Adrenal gland (tissue), 12 donors: ENCODE data around the gene ZBTB7C. TPM values are rescaled to one million over a fixed set of nuclear protein-coding genes. Genes with fewer than 3 reads are reported as not detected.

Experiments
- DNase-seq, 7 donors: peaks; one replicate each; pipeline ENCODE4 v3.0.0-alpha.2; 2019 to 2020
- H3K27ac ChIP-seq, 5 donors: fragments of 200-600 bp; sonication (generic) in 4 of 5; 1 replicate in 3 of 5; 2 replicates in 2 of 5; pipeline versions ENCODE4 v1.5.1 to v1.8.0; 2016 to 2020; ENCODE audit warnings: mild to moderate bottlenecking in 1 of 5
- H3K27me3 ChIP-seq: fragments of 200-600 bp; 2 replicates; pipeline ENCODE4 v1.8.0; 2021
- H3K36me3 ChIP-seq, 2 donors: fragments of 200-600 bp; replicated peaks in 1 of 2; 1 replicate in 1 of 2; 2 replicates in 1 of 2; pipeline versions ENCODE4 v1.5.1 to v1.8.0; 2018 to 2022
- H3K4me1 ChIP-seq, 2 donors: fragments of 200-600 bp; replicated peaks in 1 of 2; 1 replicate in 1 of 2; 2 replicates in 1 of 2; pipeline versions ENCODE4 v1.5.1 to v1.8.0; 2018 to 2021
- H3K4me3 ChIP-seq, 4 donors: fragments of 200-600 bp; sonication (generic) in 3 of 4; one replicate each; pipeline ENCODE4 v1.5.1; 2016 to 2018
- H3K9me3 ChIP-seq, 3 donors: fragments of 200-600 bp; sonication (generic) in 1 of 3; replicated peaks in 1 of 3; 1 replicate in 2 of 3; 2 replicates in 1 of 3; pipeline versions ENCODE4 v1.5.1 to v1.8.0; 2016 to 2021
- CTCF ChIP-seq, 6 experiments: fragments of 450-650 bp in 4 of 6; fragments of 200-600 bp in 2 of 6; sonication (generic) in 1 of 6; IDR thresholded peaks; 1 replicate in 5 of 6; 2 replicates in 1 of 6; pipeline versions ENCODE4 v1.5.1 to v1.8.0; 2016 to 2021; ENCODE audit warnings: antibody characterized with exemption in 6 of 6, mild to moderate bottlenecking in 2 of 6, moderate library complexity in 1 of 6
- POLR2A ChIP-seq, 2 donors: fragments of 450-650 bp; IDR thresholded peaks; one replicate each; pipeline ENCODE4 v1.6.1; 2017; ENCODE audit warnings: antibody characterized with exemption in 2 of 2, mild to moderate bottlenecking in 2 of 2, moderate library complexity in 1 of 2
- WGBS, 4 donors: extraction: QIAGEN DNeasy Blood & Tissue Kit in 2 of 4; methylation state at CpG; one replicate each; pipeline versions ENCODE4 v1.1.5 to v1.1.7; 2013 to 2017; 5-methylcytosine and 5-hydroxymethylcytosine counted together
- intact Hi-C, 2 donors: fragments of 100-400 bp; cut with DNase I; formaldehyde crosslinking; loops; one replicate each; pipeline versions ENCODE4 v1.14.1 to v1.15.0; 2022 to 2023
- polyA plus RNA-seq, 3 donors: library from polyadenylated mRNA; stranded (reverse); fragments of 200-250 nt in 2 of 3; fragments of 350-450 nt in 1 of 3; fragmentation: Illumina TruSeq in 1 of 3; extraction: RNeasy Lipid Tissue Mini Kit (QIAGEN cat#74804) in 1 of 3; gene quantifications; one replicate each; pipeline ENCODE4 v1.2.3, GENCODE V29; 2013 to 2014
- total RNA-seq, 9 donors: library from RNA; depleted of rRNA in 4 of 9; stranded (reverse); fragments of >200 nt in 4 of 9; fragments of 120-200 nt in 1 of 9; fragmentation: NEBNext Ultra II Directional in 1 of 9; extraction: Animal tissue kit (Norgen Biotek cat#: 25700) in 1 of 9; gene quantifications; one replicate each; pipeline versions ENCODE4 v1.1.0 to v1.2.4, GENCODE V29; 2013 to 2023
- donor health status: healthy with polysubstance abuse.
- donor health status: Bipolar disorder and iron deficiency.
- donor health status: DM: yes; HTN: yes; CAD: no.
- donor health status: DM: no; HTN: no; CAD: no.
- donor health status: DM: no; HTN: no; CAD: no.
- donor health status: DM: yes; HTN: yes; CAD: no.

The ZBTB7C gene
- total and polyA plus RNA-seq, 12 donors = 5.2 to 42.8 (median 26.8) TPM

- no peaks in the 10 kb centered on the region for H3K36me3 ChIP-seq
- TF ChIP-seq CTCF (IDR thresholded peaks at IDR 0.05) (no peak), POLR2A (IDR thresholded peaks at IDR 0.05) (no peak)
- DNase-seq = no peak
- no peaks in the 10 kb centered on the region for H3K27me3 ChIP-seq
- WGBS, 4 donors = 70 to 100% (median 76%) methylated on average over 3 to 5 of the region's 5 CpGs
- H3K27ac ChIP-seq = no peak overlapping the region
- intact Hi-C loops = no loop called here
- H3K9me3 ChIP-seq = no peaks in the 10 kb centered on the region
- H3K4me1 ChIP-seq = peaks cover 0 to 10% of the 10 kb centered on the region in 2 donors
- H3K4me3 ChIP-seq = no peak overlapping the region
Measured at GRCh38 chr18:48049757-48050156, 359.4 kb downstream of the ZBTB7C start.

GRCh38 chr18:48048251-48048650, 360.9 kb downstream of the ZBTB7C start:
- TF ChIP-seq CTCF (IDR thresholded peaks at IDR 0.05) (no peak), POLR2A (IDR thresholded peaks at IDR 0.05) (no peak)
- H3K4me3 ChIP-seq = no peak overlapping the region
- H3K9me3 ChIP-seq = no peaks in the 10 kb centered on the region
- WGBS, 4 donors = 84 to 98% (median 97%) methylated on average over 2 to 3 of the region's 3 CpGs
- DNase-seq = no peak
- H3K27me3 ChIP-seq = no peaks in the 10 kb centered on the region
- no peak overlapping the region for H3K27ac ChIP-seq
- no peaks in the 10 kb centered on the region for H3K36me3 ChIP-seq
- intact Hi-C loops = no loop called here
- peaks cover 0 to 10% of the 10 kb centered on the region in 2 donors for H3K4me1 ChIP-seq

GRCh38 chr18:48046843-48047242, 362.3 kb downstream of the ZBTB7C start:
- no peak for DNase-seq
- no peaks in the 10 kb centered on the region for H3K36me3 ChIP-seq
- 84 to 93% (median 84%) methylated on average over 4 to 5 of the region's 5 CpGs for WGBS, 4 donors
- no peaks in the 10 kb centered on the region for H3K4me1 ChIP-seq
- H3K27ac ChIP-seq = no peak overlapping the region
- no peaks in the 10 kb centered on the region for H3K9me3 ChIP-seq
- intact Hi-C loops = no loop called here
- no peak for TF ChIP-seq CTCF (IDR thresholded peaks at IDR 0.05)
- no peak for TF ChIP-seq POLR2A (IDR thresholded peaks at IDR 0.05)
- H3K4me3 ChIP-seq = no peak overlapping the region
- H3K27me3 ChIP-seq = no peaks in the 10 kb centered on the region

GRCh38 chr18:48045744-48046143, 363.4 kb downstream of the ZBTB7C start:
- Histone ChIP-seq H3K27ac (no peak overlapping the region), H3K4me1 (no peaks in the 10 kb centered on the region), H3K9me3 (no peaks in the 10 kb centered on the region), H3K36me3 (no peaks in the 10 kb centered on the region), H3K27me3 (no peaks in the 10 kb centered on the region), H3K4me3 (no peak overlapping the region)
- no peak for TF ChIP-seq POLR2A (IDR thresholded peaks at IDR 0.05)
- DNase-seq = no peak
- 89 to 100% (median 93%) methylated on average over 1 to 2 of the region's 2 CpGs for WGBS, 4 donors
- intact Hi-C loops = no loop called here

GRCh38 chr18:48044944-48045343, 364.2 kb downstream of the ZBTB7C start:
- no peaks in the 10 kb centered on the region for H3K4me1 ChIP-seq
- H3K4me3 ChIP-seq = no peak overlapping the region
- intact Hi-C loops = no loop called here
- TF ChIP-seq CTCF (IDR thresholded peaks at IDR 0.05) = no peak
- H3K27ac ChIP-seq = no peak overlapping the region
- no peaks in the 10 kb centered on the region for H3K9me3 ChIP-seq
- DNase-seq = no peak
- WGBS, 4 donors = 91 to 100% (median 95%) methylated on average over 1 to 3 of the region's 3 CpGs
- H3K27me3 ChIP-seq = no peaks in the 10 kb centered on the region
- no peaks in the 10 kb centered on the region for H3K36me3 ChIP-seq
